Spinal cord (tissue), 10 donors: ENCODE results near the gene ACTL7A. TPM values are rescaled to one million over a fixed set of nuclear protein-coding genes. Genes with fewer than 3 reads are reported as not detected.
"Not testable (repeated sequence)": the region's sequence is repeated elsewhere in the genome, so short reads cannot be mapped to it uniquely, and the experiment has no call there.

Experiments used
- DNase-seq, 6 donors: peaks; one replicate each; pipeline versions ENCODE4 v3.0.0 to v3.0.0-alpha.2; 2013 to 2015; ENCODE audit warnings: low spot score in 6 of 6, low read depth in 4 of 6
- H3K27ac ChIP-seq: one replicate; pipeline ENCODE4 v1.5.1; 2013; ENCODE audit warnings: low read depth, low read length, control low read depth
- H3K27me3 ChIP-seq: one replicate; pipeline ENCODE4 v1.6.1; 2013; ENCODE audit warnings: low read length; ENCODE audit not compliant: control insufficient read depth, insufficient read depth
- H3K36me3 ChIP-seq: one replicate; pipeline ENCODE4 v1.6.1; 2013; ENCODE audit warnings: low read length; ENCODE audit not compliant: control insufficient read depth, insufficient read depth
- H3K4me1 ChIP-seq: one replicate; pipeline ENCODE4 v1.6.1; 2013; ENCODE audit warnings: low read length; ENCODE audit not compliant: control insufficient read depth, insufficient read depth
- H3K4me3 ChIP-seq: one replicate; pipeline ENCODE4 v1.5.1; 2013; ENCODE audit warnings: low read depth, low read length, control low read depth
- H3K9me3 ChIP-seq: one replicate; pipeline ENCODE4 v1.6.1; 2013; ENCODE audit warnings: low read length; ENCODE audit not compliant: control insufficient read depth, insufficient read depth
- WGBS: methylation state at CpG from one replicate; pipeline ENCODE4 v1.1.5; 2013; ENCODE audit warnings: missing lambda C conversion rate; ENCODE audit not compliant: insufficient coverage; 5-methylcytosine and 5-hydroxymethylcytosine counted together
- polyA plus RNA-seq, 2 donors: library from polyadenylated mRNA; unstranded; fragments of 120-200 nt; gene quantifications; one replicate each; pipeline ENCODE4 v1.2.1, GENCODE V29; 2013; ENCODE audit not compliant: insufficient read length in 2 of 2
- total RNA-seq, 2 donors: library from RNA; depleted of rRNA in 1 of 2; stranded (reverse); fragments of 120-200 nt in 1 of 2; fragments of >200 nt in 1 of 2; gene quantifications; one replicate each; pipeline versions ENCODE4 v1.2.3 to v1.2.4, GENCODE V29; 2013 to 2014
- donor health status: healthy.

Gene ACTL7A
- total and polyA plus RNA-seq, 4 donors, result not detected

DNA sequence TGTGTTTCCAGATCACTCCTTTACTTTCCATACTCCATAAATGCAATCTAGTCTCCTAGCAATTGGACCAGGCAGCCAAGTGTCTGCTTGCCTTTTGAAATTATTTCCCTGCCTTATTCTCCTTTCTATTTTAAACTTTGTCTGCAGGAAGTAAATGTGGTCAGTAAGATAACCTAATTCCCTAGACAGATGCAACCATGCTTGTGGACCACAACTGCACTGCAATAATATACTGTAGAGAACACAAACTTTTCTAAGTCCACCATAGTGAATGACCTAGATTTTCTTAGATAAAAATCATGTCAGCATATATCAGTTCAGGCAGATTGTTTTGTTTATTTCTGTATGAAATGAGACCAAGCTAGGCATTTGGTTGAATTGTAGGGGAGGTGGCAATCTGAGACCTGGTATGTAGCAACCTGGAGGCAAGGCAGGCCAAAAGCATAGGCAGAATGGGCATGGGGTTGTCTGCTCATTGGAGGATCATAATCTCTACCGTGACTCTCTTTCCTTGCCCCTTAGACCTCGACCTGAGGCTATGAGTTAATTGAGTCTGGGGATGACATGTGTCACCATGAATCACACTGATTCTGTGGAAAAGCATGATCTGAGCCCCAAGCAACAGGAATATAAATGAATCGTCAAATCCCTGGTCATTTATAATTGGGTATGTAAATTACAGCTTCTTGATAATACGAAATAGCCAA, 27.0 kb upstream of the ACTL7A start:
- 68% methylated on average over 3 of the region's 4 CpGs for WGBS
- no peak for DNase-seq
- Histone ChIP-seq H3K4me1 (no peaks in the 10 kb centered on the region), H3K36me3 (no peaks in the 10 kb centered on the region), H3K27me3 (no peaks in the 10 kb centered on the region), H3K27ac (no peak overlapping the region), H3K9me3 (no peaks in the 10 kb centered on the region), H3K4me3 (no peak overlapping the region)

DNA sequence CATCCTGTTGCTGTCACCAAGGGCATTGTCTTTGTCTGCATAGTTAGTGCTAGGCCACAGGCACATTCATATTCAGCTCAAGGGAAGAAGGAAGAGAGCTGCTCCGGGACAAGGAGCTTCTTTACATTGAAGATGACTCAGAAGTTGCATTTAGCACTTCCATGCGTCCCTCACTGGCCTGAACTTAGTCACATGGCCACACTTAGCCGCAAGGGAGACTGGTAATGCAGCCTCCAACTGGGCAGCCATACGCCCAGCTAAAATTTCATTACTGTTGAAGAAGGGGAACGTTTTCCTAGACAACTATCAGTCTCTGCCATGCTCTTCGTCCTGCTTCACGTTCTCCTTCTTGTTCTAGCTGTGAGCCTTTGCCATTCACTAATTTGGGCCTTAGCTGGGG, 26.2 kb upstream of the ACTL7A start:
- DNase-seq, result no peak

DNA sequence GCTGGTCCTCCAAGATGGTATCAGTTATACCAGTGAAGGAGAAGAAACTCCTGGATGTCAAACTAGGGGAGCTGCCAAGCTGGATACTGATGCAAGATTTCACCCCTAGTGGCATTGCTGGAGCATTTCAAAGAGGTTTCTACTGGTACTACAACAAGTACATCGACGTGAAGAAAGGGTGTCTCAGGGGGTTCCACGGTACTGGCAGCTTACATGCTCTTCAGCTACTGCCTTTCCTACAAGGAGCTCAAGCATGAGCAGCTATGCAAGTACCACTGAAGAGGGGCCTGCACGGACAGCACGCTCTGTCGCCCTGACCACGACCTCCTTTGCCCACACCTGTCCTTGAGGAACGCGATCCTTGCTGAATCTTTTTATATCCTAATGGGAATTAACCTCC, 25.7 kb upstream of the ACTL7A start:
- Histone ChIP-seq H3K27ac (no peak overlapping the region), H3K4me3 (no peak overlapping the region), H3K36me3 (no peaks in the 10 kb centered on the region), H3K9me3 (no peaks in the 10 kb centered on the region), H3K27me3 (no peaks in the 10 kb centered on the region), H3K4me1 (no peaks in the 10 kb centered on the region)
- 89% methylated on average over 9 of the region's 9 CpGs for WGBS
- no peak for DNase-seq

More for the DNA sequence above, 26.2 kb upstream of the ACTL7A start:
- no peaks in the 10 kb centered on the region for H3K36me3 ChIP-seq
- no peaks in the 10 kb centered on the region for H3K9me3 ChIP-seq
- 73% methylated on average over 6 of the region's 7 CpGs for WGBS
- no peak overlapping the region for H3K27ac ChIP-seq
- H3K4me3 ChIP-seq, result no peak overlapping the region
- no peaks in the 10 kb centered on the region for H3K4me1 ChIP-seq
- no peaks in the 10 kb centered on the region for H3K27me3 ChIP-seq

DNA sequence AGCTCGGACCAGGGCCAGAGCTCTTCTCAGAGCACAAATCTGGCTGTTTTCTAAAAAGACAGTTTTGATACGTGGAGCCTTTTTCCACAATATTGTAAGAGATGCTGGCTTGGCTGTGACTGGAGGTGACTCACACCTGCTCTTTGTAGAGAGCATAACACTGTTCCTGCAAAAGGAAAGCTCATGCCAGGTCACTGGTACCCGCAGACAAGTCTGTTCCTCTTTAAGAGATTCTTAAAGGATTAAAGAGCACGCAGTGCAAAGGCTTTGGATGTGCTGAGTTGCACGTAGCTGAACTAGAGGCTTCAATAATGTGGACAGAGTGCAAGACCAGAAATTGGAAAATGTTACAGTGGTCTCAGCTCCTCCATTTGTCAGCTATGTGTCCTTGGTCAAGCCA, 25.3 kb upstream of the ACTL7A start:
- no peak for DNase-seq
- no peaks in the 10 kb centered on the region for H3K27me3 ChIP-seq
- no peaks in the 10 kb centered on the region for H3K4me1 ChIP-seq
- no peaks in the 10 kb centered on the region for H3K9me3 ChIP-seq
- WGBS, result 78% methylated on average over 4 of the region's 5 CpGs
- no peaks in the 10 kb centered on the region for H3K36me3 ChIP-seq
- no peak overlapping the region for H3K27ac ChIP-seq
- H3K4me3 ChIP-seq, result no peak overlapping the region

DNA sequence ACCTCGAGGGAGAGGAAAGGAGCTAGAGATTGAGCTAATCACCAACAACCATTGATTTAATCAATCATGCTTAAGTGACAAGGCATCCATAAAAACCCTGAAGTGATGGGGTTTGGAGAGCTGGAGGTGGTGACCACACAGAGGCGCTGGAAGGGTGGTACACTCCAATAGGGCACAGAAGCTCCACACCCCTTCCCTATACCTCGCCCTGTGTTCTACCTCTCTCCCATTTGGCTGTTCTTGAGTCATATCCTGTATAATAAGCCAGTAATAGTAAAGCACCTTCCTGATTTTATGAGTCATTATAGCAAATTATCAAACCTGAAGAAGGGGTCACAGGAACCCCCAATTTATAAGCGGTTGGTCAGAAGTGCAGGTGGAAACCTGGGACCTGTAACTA, 24.5 kb upstream of the ACTL7A start:
- Histone ChIP-seq H3K4me3 (no peak overlapping the region), H3K9me3 (no peaks in the 10 kb centered on the region), H3K36me3 (no peaks in the 10 kb centered on the region), H3K4me1 (no peaks in the 10 kb centered on the region), H3K27ac (no peak overlapping the region), H3K27me3 (no peaks in the 10 kb centered on the region)
- no CpG with 5 or more reads among the region's 4 CpGs for WGBS
- no peak for DNase-seq

DNA sequence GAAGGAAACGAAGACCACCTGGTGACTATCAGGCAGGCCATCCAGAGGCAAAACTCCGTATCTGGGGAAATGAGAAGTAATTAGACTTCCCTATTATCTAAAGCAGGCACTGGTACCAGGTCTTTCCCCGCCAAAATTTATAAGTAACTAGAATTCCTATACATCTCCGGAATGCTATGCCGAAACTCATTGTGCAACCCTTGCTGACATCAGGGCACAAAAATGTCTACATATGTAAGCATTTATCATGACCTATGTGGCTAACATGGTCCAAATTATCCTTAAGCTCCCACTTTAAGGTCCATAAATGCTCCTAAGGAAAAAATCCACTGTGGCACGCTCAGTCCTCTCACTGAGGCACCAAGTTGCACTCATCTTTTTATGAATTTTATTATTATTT, 24.0 kb upstream of the ACTL7A start:
- Histone ChIP-seq H3K36me3 (no peaks in the 10 kb centered on the region), H3K9me3 (no peaks in the 10 kb centered on the region), H3K4me3 (no peak overlapping the region), H3K27ac (no peak overlapping the region), H3K4me1 (no peaks in the 10 kb centered on the region), H3K27me3 (no peaks in the 10 kb centered on the region)
- WGBS, result no CpG with 5 or more reads among the region's 6 CpGs
- DNase-seq, result no peak

DNA sequence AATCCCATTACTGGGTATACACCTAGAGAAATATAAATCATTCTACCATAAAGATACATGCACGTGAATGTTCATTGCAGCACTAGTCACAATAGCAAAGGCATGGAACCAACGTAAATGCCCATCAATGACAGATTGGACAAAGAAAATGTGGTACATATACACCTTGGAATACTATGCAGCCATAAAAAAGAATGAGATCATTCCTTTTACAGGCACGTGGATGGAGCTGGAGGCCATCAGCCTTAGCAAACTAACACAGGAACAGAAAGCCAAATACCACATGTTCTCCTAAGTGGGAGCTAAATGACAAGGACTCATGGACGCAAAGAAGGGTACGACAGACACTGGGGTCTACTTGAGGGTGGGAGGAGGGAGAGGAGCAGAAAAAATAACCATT, 22.5 kb upstream of the ACTL7A start:
- not testable (repeated sequence) for H3K4me3 ChIP-seq, H3K9me3 ChIP-seq, H3K27ac ChIP-seq, DNase-seq, H3K4me1 ChIP-seq, H3K27me3 ChIP-seq, H3K36me3 ChIP-seq
- WGBS, result no CpG with 5 or more reads among the region's 5 CpGs

DNA sequence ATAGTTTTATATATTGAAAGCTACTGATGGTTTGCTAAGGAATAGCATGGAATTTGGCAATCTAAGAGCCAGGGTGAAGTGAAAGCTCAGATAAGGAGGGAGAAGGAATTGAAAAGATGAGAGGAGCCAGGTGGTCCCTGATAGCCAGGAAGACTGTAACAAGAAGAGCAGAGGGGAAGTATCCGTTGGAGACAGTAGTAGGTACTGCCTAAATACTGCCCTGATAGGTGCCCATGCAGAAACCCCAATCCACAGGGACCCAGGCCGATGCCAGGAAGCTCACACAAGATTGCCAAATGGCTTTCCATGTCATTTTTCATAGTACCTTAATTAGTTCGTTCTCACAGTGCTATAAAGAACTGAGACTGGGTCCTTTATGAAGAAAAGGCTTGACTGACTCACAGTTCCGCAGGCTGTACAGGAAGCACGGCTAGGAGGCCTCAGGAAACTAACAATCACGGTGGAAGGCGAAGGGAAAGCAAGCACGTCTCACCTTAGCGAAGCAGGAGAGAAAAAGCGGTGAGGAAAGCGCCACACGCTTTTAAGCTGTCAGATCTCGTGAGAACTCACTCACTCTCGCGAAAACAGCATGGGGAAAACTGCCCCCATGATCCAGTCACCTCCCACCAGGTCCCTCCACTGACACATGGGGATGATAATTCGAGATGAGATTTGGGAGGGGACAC, 19.3 kb upstream of the ACTL7A start:
- H3K4me3 ChIP-seq, result no peak overlapping the region
- H3K9me3 ChIP-seq, result no peaks in the 10 kb centered on the region
- H3K4me1 ChIP-seq, result no peaks in the 10 kb centered on the region
- no peaks in the 10 kb centered on the region for H3K36me3 ChIP-seq
- DNase-seq, result no peak
- no peak overlapping the region for H3K27ac ChIP-seq
- 76% methylated on average over 10 of the region's 16 CpGs for WGBS
- H3K27me3 ChIP-seq, result no peaks in the 10 kb centered on the region

DNA sequence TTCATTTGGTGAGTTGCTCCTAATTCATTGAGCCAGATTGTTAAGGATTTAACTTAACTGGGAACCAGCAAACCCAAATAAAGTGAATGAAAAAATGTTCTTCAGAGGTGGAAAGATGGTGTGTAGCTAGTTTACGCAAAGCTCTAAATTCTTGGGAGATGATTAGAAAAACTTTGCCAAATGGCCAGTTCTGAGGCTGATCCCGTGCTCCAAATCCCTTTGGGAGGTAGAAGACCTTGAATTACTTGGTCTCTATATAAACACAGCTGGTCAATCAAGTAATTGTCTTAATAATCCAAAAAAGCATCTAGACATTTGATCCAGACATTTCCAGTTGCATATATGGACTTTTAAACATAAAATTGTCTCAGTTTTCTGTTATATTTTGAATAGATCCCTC, 17.7 kb upstream of the ACTL7A start:
- no peak overlapping the region for H3K4me3 ChIP-seq
- no peaks in the 10 kb centered on the region for H3K4me1 ChIP-seq
- H3K36me3 ChIP-seq, result no peaks in the 10 kb centered on the region
- no peaks in the 10 kb centered on the region for H3K27me3 ChIP-seq
- H3K9me3 ChIP-seq, result no peaks in the 10 kb centered on the region
- no peak for DNase-seq
- H3K27ac ChIP-seq, result no peak overlapping the region
- WGBS, result 100% methylated on average over 1 of the region's 2 CpGs

DNA sequence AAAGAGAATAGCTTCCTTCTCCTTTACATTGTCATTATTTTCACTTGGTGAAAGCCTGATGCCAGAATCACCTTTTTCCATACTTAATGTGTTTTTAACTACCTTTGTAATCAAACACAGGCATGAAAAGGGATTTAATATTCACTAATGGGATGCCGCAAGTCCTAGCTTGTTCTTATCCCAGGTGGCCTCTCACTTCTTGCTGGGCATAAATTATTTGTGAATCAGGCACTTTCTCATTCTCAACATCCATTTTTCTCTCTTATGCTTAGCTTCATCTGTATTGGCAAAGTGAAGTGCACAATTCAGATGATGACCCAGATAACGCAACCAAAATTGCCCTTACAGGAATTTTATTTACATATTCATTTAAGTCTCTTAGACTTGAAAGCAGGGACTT, 17.2 kb upstream of the ACTL7A start:
- no peaks in the 10 kb centered on the region for H3K36me3 ChIP-seq
- no peaks in the 10 kb centered on the region for H3K9me3 ChIP-seq
- DNase-seq, result peak in 1 of 6 donors; percentile 19
- no peak overlapping the region for H3K4me3 ChIP-seq
- no peak overlapping the region for H3K27ac ChIP-seq
- H3K4me1 ChIP-seq, result no peaks in the 10 kb centered on the region
- H3K27me3 ChIP-seq, result no peaks in the 10 kb centered on the region
- no CpG with 5 or more reads among the region's 2 CpGs for WGBS
